Keratinocyte (primary cell): ENCODE data around the gene TTC32. TPM values are rescaled to one million over a fixed set of nuclear protein-coding genes. Genes with fewer than 3 reads are reported as not detected.

Experiments
- DNase-seq: peaks from one replicate; pipeline ENCODE4 v3.0.0-alpha.2; 2011; ENCODE audit warnings: low read depth, missing footprints, low spot score
- FAIRE-seq: peaks from 2 replicates; lab custom pipeline; 2011; peaks lifted over from hg19 to GRCh38; lab: Jason Lieb, UNC
- H2AFZ ChIP-seq: 2 replicates; pipeline ENCODE4 v1.6.0; 2012; ENCODE audit warnings: low read length, control low read depth, inconsistent platforms; ENCODE audit not compliant: control insufficient read depth
- H3K27ac ChIP-seq: 2 replicates; pipeline ENCODE4 v1.5.1; 2011; ENCODE audit warnings: low read length; ENCODE audit not compliant: control insufficient read depth, insufficient read depth
- H3K27me3 ChIP-seq: 3 replicates; pipeline ENCODE4 v1.6.0; 2011; ENCODE audit warnings: low read length; ENCODE audit not compliant: control insufficient read depth, insufficient read depth; ENCODE audit errors: extremely low read depth
- H3K36me3 ChIP-seq, 2 experiments: 2 replicates in 1 of 2; 3 replicates in 1 of 2; pipeline ENCODE4 v1.5.1; 2011; ENCODE audit warnings: low read length in 2 of 2, mild to moderate bottlenecking in 1 of 2; ENCODE audit not compliant: control insufficient read depth in 2 of 2, insufficient read depth in 2 of 2; ENCODE audit errors: extremely low read depth in 1 of 2
- H3K4me1 ChIP-seq: 3 replicates; pipeline ENCODE4 v1.5.1; 2011; ENCODE audit warnings: low read length; ENCODE audit not compliant: control insufficient read depth, insufficient read depth; ENCODE audit errors: extremely low read depth
- H3K4me2 ChIP-seq: 3 replicates; pipeline ENCODE4 v1.6.0; 2011; ENCODE audit warnings: low read depth, low read length; ENCODE audit not compliant: control insufficient read depth, insufficient read depth; ENCODE audit errors: extremely low read depth
- H3K4me3 ChIP-seq, 3 experiments: fragments of 200-600 bp in 1 of 3; sonication (generic) in 1 of 3; 2 replicates in 2 of 3; 3 replicates in 1 of 3; pipeline ENCODE4 v1.5.1; 2011 to 2016; ENCODE audit warnings: low read length in 3 of 3, mild to moderate bottlenecking in 3 of 3, control low read depth in 2 of 3, inconsistent platforms in 1 of 3, low read depth in 1 of 3, mixed read lengths in 1 of 3, mixed run types in 1 of 3, moderate library complexity in 1 of 3; ENCODE audit not compliant: control insufficient read depth in 2 of 3, insufficient read depth in 2 of 3; ENCODE audit errors: extremely low read depth in 1 of 3
- H3K79me2 ChIP-seq: 2 replicates; pipeline ENCODE4 v1.6.0; 2012; ENCODE audit warnings: low read length; ENCODE audit not compliant: control insufficient read depth, insufficient read depth
- H3K9ac ChIP-seq: 3 replicates; pipeline ENCODE4 v1.6.0; 2011; ENCODE audit warnings: low read length; ENCODE audit not compliant: control insufficient read depth, insufficient read depth; ENCODE audit errors: extremely low read depth
- H3K9me1 ChIP-seq: 3 replicates; pipeline ENCODE4 v1.6.0; 2011; ENCODE audit warnings: low read length; ENCODE audit not compliant: control insufficient read depth, insufficient read depth; ENCODE audit errors: extremely low read depth
- H3K9me3 ChIP-seq: 2 replicates; pipeline ENCODE4 v1.5.1; 2012; ENCODE audit warnings: low read depth, low read length; ENCODE audit not compliant: control insufficient read depth
- H4K20me1 ChIP-seq: 3 replicates; pipeline ENCODE4 v1.6.0; 2011; ENCODE audit warnings: low read length; ENCODE audit not compliant: control insufficient read depth, insufficient read depth; ENCODE audit errors: extremely low read depth
- EZH2 ChIP-seq: IDR thresholded peaks from one replicate; pipeline ENCODE4 v1.6.1; 2012; ENCODE audit warnings: inconsistent platforms, mild to moderate bottlenecking, low read length, moderate library complexity
- dilution Hi-C: fragments of 300-500 bp; cut with MboI; formaldehyde crosslinking; loops from one replicate; pipeline ENCODE4 v1.7.0; 2020; ENCODE audit warnings: low sequenced_read_pairs; ENCODE audit not compliant: extremely low pct_ligation_motif_present
- polyA plus RNA-seq, 5 experiments: library from polyadenylated mRNA; depleted of rRNA in 3 of 5; stranded (reverse) in 3 of 5; stranded (forward) in 1 of 5; unstranded in 1 of 5; fragments of >200 nt; gene quantifications; 1 replicate in 1 of 5; 2 replicates in 3 of 5; 3 replicates in 1 of 5; pipeline versions ENCODE4 v1.2.1 to v1.2.3, GENCODE V29; 2011 to 2012; ENCODE audit warnings: missing spikeins in 2 of 5, low read depth in 1 of 5, low replicate concordance in 1 of 5
- TF ChIP-seq, protein P1 (sequence below), 3 experiments: IDR thresholded peaks in 1 of 3; conservative IDR thresholded peaks in 1 of 3; optimal IDR thresholded peaks in 1 of 3; 2 replicates in 2 of 3; 3 replicates in 1 of 3; pipeline versions ENCODE3 to v1.5.1; 2011; ENCODE audit warnings: low read length in 3 of 3, mild to moderate bottlenecking in 3 of 3, moderate library complexity in 2 of 3, control low read depth in 1 of 3, inconsistent platforms in 1 of 3; ENCODE audit not compliant: insufficient read depth in 2 of 3; ENCODE audit errors: extremely low read depth in 1 of 3

TTC32 gene
- polyA plus RNA-seq, 1 donor (not counting 4 experiments of a cell fraction or from before 2014, with no cell fraction given): 7.6 TPM

DNA sequence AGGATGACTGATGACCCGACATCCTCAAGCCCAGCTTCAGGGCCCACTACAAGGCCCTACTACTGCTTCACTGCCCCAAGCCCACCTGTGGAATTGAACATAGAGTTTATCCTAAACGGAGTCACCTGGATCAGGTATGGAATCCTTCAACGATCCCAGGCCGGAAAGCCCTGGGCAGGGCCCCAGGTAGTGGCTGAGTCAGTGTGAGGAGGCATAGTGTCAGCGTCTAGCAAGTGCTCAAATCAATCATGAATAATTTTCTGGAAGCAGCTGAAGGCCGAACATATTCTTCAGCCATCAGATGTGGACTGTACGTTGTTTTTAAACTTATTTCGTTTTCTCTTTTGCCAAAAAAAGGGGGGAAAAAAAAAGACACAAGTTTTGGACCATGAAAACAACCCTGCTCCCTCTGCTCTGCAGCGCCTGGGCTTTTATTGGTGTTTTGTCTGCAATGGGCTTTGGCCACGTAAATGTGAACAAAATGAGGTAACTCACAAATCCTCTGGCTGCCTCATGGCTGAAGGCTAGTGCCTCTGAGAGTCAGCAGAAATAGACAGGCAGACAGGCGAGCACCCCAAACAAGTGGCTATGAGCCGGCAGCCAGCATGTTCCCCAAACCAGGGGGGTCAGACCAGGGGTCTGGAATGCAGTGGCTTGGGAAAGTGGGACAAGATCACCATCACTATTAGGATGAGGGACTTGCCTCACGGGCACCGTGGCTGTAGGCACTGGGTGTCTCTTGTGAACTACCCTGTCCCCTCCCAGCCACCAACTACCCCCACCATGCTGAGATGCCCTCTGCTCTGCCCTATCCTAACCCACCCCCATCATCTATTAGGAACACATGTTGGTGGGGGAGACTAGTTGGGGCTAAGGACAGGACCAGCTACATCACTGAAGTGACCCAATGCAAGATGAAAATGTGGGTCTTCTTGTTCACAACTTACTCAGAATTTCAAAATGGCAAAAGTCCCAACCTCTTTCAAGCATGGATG, 51.4 kb downstream of the TTC32 start:
- H3K9me1 ChIP-seq: no peaks in the 10 kb centered on the region
- no peak for TF ChIP-seq EZH2
- TF ChIP-seq, protein P1, sequence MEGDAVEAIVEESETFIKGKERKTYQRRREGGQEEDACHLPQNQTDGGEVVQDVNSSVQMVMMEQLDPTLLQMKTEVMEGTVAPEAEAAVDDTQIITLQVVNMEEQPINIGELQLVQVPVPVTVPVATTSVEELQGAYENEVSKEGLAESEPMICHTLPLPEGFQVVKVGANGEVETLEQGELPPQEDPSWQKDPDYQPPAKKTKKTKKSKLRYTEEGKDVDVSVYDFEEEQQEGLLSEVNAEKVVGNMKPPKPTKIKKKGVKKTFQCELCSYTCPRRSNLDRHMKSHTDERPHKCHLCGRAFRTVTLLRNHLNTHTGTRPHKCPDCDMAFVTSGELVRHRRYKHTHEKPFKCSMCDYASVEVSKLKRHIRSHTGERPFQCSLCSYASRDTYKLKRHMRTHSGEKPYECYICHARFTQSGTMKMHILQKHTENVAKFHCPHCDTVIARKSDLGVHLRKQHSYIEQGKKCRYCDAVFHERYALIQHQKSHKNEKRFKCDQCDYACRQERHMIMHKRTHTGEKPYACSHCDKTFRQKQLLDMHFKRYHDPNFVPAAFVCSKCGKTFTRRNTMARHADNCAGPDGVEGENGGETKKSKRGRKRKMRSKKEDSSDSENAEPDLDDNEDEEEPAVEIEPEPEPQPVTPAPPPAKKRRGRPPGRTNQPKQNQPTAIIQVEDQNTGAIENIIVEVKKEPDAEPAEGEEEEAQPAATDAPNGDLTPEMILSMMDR (optimal IDR thresholded peaks at IDR 0.05 in 1 of 3, IDR thresholded peaks at IDR 0.05 in 1 of 3, conservative IDR thresholded peaks at IDR 0.05 in 1 of 3; ENCODE audit: extremely low read depth in 1 of 3, insufficient read depth in 2 of 3, low read length in 3 of 3): no peak
- FAIRE-seq (no peak), DNase-seq (no peak)
- H3K4me1 ChIP-seq: no peaks in the 10 kb centered on the region
- no peak overlapping the region for H3K4me3 ChIP-seq
- H4K20me1 ChIP-seq: no peaks in the 10 kb centered on the region
- H3K4me2 ChIP-seq: no peak overlapping the region
- H3K9me3 ChIP-seq: no peaks in the 10 kb centered on the region
- no peaks in the 10 kb centered on the region for H3K79me2 ChIP-seq
- no peaks in the 10 kb centered on the region for H3K36me3 ChIP-seq
- H3K27me3 ChIP-seq: no peaks in the 10 kb centered on the region
- H3K27ac ChIP-seq: no peak overlapping the region
- dilution Hi-C loops: loop anchor here (25.0 kb wide), 1 partner anchor 488 kb away; the partner anchor contains the start of gene OSR1
- H2AFZ ChIP-seq: no peak overlapping the region
- no peak overlapping the region for H3K9ac ChIP-seq

DNA sequence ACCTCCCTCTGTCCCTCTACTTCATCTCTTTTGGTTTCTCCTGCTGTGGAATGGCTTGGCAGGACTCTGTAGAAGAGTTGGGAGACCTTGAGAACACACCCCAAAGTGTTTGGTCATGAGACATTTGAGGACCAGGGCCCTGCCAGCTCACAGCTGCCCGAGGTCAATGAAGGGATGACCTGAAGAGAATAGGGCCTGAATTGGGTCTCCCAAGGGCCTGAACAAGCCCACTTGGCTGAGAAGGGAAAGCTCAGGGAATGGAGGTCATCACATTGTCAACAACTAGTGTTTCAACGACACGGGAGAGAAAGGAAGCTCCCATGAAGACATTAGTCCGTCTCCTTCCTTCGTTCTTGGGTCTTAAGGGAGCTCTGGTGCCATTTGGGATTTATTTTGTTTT, 52.8 kb downstream of the TTC32 start:
- Histone ChIP-seq H3K9me1 (no peaks in the 10 kb centered on the region), H3K4me1 (no peaks in the 10 kb centered on the region), H3K9me3 (no peaks in the 10 kb centered on the region), H3K27ac (no peak overlapping the region), H3K4me2 (no peak overlapping the region), H3K27me3 (peaks cover 6% of the 10 kb centered on the region), H3K9ac (no peak overlapping the region), H4K20me1 (no peaks in the 10 kb centered on the region), H3K79me2 (no peaks in the 10 kb centered on the region), H2AFZ (no peak overlapping the region), H3K4me3 (no peak overlapping the region), H3K36me3 (no peaks in the 10 kb centered on the region)
- DNase-seq (no peak), FAIRE-seq (no peak)
- dilution Hi-C loops: no loop called here
- TF ChIP-seq, protein P1 (optimal IDR thresholded peaks at IDR 0.05 in 1 of 3, IDR thresholded peaks at IDR 0.05 in 1 of 3, conservative IDR thresholded peaks at IDR 0.05 in 1 of 3; ENCODE audit: extremely low read depth in 1 of 3, insufficient read depth in 2 of 3, low read length in 3 of 3): no peak
- no peak for TF ChIP-seq EZH2
